HepG2 (cell line): ENCODE measurements around the gene LITAFD. TPM values are rescaled to one million over a fixed set of nuclear protein-coding genes. Genes with fewer than 3 reads are reported as not detected.
A peak's percentile ranks its signal among the peaks of the same experiment; 100 is the strongest.

ENCODE experiments used
- CHD2 ChIP-seq: IDR thresholded peaks from 2 replicates; pipeline ENCODE4 v1.6.1; 2011; ENCODE audit warnings: low read depth, low read length, improper control_type of control experiment
- NR2F6 ChIP-seq, 2 experiments: IDR thresholded peaks; 2 replicates each; pipeline ENCODE4 v1.6.1; 2016; ENCODE audit warnings: antibody characterized with exemption in 1 of 2, mild to moderate bottlenecking in 1 of 2
- POLR2A ChIP-seq, 2 experiments: IDR thresholded peaks; 2 replicates each; pipeline ENCODE4 v1.6.1; 2011; ENCODE audit warnings: low read depth in 2 of 2, low read length in 2 of 2, mild to moderate bottlenecking in 1 of 2, moderate library complexity in 1 of 2; ENCODE audit not compliant: insufficient read depth in 1 of 2
- SOX13 ChIP-seq, 3 experiments: fragments of 450-650 bp in 1 of 3; sonication (generic) in 1 of 3; formaldehyde crosslinking in 1 of 3; IDR thresholded peaks in 2 of 3; conservative IDR thresholded peaks in 1 of 3; 2 replicates each; pipeline versions ENCODE4 v1.5.0 to v1.6.1; 2016 to 2020; ENCODE audit warnings: antibody characterized with exemption in 1 of 3, mild to moderate bottlenecking in 1 of 3, missing compliant biosample characterization in 1 of 3, missing genetic modification reagents in 1 of 3, moderate library complexity in 1 of 3
- SRF ChIP-seq: IDR thresholded peaks from 2 replicates; pipeline ENCODE4 v1.6.1; 2011; ENCODE audit warnings: mild to moderate bottlenecking, low read depth, low read length, moderate library complexity
- ZNF407 ChIP-seq: sonication (generic); formaldehyde crosslinking; IDR thresholded peaks from one replicate; pipeline ENCODE4 v1.5.1; 2020; ENCODE audit warnings: mild to moderate bottlenecking, missing genetic modification reagents; ENCODE audit errors: not compliant biosample characterization
- polyA plus RNA-seq, 8 experiments: library from polyadenylated mRNA; depleted of rRNA in 3 of 8; stranded (reverse) in 7 of 8; unstranded in 1 of 8; fragments of >200 nt; fragmentation: Illumina TruSeq in 4 of 8; extraction: Trizol in 4 of 8; gene quantifications; 2 replicates each; pipeline versions ENCODE4 v1.2.1 to v1.2.3, GENCODE V29; 2011 to 2016; ENCODE audit warnings: low read depth in 4 of 8, missing spikeins in 1 of 8, mixed read lengths in 1 of 8; ENCODE audit not compliant: insufficient read depth in 1 of 8
- total RNA-seq, 5 experiments: library from RNA; depleted of rRNA; stranded (reverse); fragments of >200 nt; fragmentation: Illumina TruSeq; extraction: Trizol; gene quantifications; 2 replicates each; pipeline ENCODE4 v1.2.3, GENCODE V29; 2016; ENCODE audit warnings: low read depth in 1 of 5
- TF ChIP-seq, protein P1 (sequence below): IDR thresholded peaks from 2 replicates; pipeline ENCODE4 v1.6.1; 2016; ENCODE audit warnings: low read depth, missing genetic modification reagents, missing compliant biosample characterization
- TF ChIP-seq, protein P2 (sequence below): IDR thresholded peaks from 2 replicates; pipeline ENCODE4 v1.6.1; 2016; ENCODE audit warnings: missing compliant biosample characterization, missing genetic modification reagents, borderline replicate concordance

The LITAFD gene
- total and polyA plus RNA-seq, 2 of the 13 experiments (the other 11 are each of a cell fraction or from before 2014, with no cell fraction given): not detected

DNA sequence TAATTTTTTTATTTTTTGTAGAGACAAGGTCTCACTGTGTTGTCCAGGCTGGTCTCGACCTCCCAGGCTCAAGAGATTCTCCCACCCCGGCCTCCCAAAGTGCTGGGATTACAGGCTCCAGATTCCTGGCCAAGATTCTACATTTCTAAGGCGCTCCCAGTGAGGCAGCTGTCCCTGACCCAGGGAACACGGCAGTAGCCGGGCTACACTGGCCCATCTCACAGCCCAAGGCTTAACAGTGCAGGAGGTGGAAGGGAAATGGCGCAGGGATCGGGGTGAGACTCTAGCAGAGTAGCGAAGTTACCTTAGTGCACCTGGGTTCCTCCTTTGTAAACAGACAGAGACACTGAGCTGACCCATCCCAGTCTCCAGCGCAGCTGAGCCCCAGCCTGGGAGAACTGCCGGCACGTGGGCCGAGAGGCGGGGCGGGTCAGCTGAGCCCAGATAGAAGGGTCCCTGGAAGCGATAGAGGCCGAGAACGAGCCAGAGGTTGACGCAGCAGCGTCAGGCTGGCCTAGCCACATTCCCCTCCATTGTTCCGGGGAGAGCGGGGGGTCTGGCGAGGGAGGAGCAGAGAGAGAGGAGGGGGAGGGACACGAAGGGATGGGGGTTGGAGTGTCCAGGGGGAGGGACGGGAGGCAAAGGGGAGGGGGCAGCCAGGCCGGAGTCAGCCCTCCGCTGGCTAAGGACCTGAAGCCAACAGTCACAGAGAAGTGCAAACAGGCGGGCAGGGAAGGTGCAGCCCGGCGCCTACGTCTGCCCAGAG is 15.8 kb upstream of the LITAFD start (continued):
- peak; percentile 68 for TF ChIP-seq ZNF407 (CRISPR knock-in tag)
- TF ChIP-seq, protein P1, sequence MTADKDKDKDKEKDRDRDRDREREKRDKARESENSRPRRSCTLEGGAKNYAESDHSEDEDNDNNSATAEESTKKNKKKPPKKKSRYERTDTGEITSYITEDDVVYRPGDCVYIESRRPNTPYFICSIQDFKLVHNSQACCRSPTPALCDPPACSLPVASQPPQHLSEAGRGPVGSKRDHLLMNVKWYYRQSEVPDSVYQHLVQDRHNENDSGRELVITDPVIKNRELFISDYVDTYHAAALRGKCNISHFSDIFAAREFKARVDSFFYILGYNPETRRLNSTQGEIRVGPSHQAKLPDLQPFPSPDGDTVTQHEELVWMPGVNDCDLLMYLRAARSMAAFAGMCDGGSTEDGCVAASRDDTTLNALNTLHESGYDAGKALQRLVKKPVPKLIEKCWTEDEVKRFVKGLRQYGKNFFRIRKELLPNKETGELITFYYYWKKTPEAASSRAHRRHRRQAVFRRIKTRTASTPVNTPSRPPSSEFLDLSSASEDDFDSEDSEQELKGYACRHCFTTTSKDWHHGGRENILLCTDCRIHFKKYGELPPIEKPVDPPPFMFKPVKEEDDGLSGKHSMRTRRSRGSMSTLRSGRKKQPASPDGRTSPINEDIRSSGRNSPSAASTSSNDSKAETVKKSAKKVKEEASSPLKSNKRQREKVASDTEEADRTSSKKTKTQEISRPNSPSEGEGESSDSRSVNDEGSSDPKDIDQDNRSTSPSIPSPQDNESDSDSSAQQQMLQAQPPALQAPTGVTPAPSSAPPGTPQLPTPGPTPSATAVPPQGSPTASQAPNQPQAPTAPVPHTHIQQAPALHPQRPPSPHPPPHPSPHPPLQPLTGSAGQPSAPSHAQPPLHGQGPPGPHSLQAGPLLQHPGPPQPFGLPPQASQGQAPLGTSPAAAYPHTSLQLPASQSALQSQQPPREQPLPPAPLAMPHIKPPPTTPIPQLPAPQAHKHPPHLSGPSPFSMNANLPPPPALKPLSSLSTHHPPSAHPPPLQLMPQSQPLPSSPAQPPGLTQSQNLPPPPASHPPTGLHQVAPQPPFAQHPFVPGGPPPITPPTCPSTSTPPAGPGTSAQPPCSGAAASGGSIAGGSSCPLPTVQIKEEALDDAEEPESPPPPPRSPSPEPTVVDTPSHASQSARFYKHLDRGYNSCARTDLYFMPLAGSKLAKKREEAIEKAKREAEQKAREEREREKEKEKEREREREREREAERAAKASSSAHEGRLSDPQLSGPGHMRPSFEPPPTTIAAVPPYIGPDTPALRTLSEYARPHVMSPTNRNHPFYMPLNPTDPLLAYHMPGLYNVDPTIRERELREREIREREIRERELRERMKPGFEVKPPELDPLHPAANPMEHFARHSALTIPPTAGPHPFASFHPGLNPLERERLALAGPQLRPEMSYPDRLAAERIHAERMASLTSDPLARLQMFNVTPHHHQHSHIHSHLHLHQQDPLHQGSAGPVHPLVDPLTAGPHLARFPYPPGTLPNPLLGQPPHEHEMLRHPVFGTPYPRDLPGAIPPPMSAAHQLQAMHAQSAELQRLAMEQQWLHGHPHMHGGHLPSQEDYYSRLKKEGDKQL: 0 out of 2 replicates have a peak, but pooled peaks have one; percentile 28
- peak; percentile 54; the same call in 1 of the 2 replicates for TF ChIP-seq CHD2
- TF ChIP-seq, protein P2, sequence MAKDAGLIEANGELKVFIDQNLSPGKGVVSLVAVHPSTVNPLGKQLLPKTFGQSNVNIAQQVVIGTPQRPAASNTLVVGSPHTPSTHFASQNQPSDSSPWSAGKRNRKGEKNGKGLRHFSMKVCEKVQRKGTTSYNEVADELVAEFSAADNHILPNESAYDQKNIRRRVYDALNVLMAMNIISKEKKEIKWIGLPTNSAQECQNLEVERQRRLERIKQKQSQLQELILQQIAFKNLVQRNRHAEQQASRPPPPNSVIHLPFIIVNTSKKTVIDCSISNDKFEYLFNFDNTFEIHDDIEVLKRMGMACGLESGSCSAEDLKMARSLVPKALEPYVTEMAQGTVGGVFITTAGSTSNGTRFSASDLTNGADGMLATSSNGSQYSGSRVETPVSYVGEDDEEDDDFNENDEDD (CRISPR knock-in tag): peak; percentile 91
- peak; percentile 68 for TF ChIP-seq SOX13 (IDR thresholded peaks at IDR 0.05)
- peak; percentile 31 to 92; a peak in 2 of 4 replicates for TF ChIP-seq SOX13 (CRISPR knock-in tag; conservative IDR thresholded peaks at IDR 0.05 in 1 of 2, IDR thresholded peaks at IDR 0.05 in 1 of 2)
- peak in 1 of 2 experiments; percentile 43; a peak in 1 of 4 replicates for TF ChIP-seq POLR2A (IDR thresholded peaks at IDR 0.05; ENCODE audit: insufficient read depth in 1 of 2, low read depth in 2 of 2, low read length in 2 of 2)
- no peak for TF ChIP-seq SRF
- peak; percentile 67 for TF ChIP-seq NR2F6 (IDR thresholded peaks at IDR 0.05)
- TF ChIP-seq NR2F6 (CRISPR knock-in tag; IDR thresholded peaks at IDR 0.05): peak; percentile 74
